AG09309 (cell line): ENCODE results near the gene GCM1.

Experiments used
- DNase-seq: peaks from one replicate; pipeline ENCODE4 v3.0.0-alpha.2; 2010; ENCODE audit warnings: low read depth
- H3K4me3 ChIP-seq: 2 replicates; pipeline ENCODE4 v1.5.1; 2011; ENCODE audit warnings: mild to moderate bottlenecking, low read depth, low read length, moderate library complexity; ENCODE audit not compliant: control insufficient read depth
- TF ChIP-seq, protein P1 (sequence below): IDR thresholded peaks from 2 replicates; pipeline ENCODE4 v1.5.1; 2011; ENCODE audit warnings: mild to moderate bottlenecking, low read depth, low read length, inconsistent platforms; ENCODE audit not compliant: insufficient read depth, control insufficient read depth; ENCODE audit errors: missing control alignments

The GCM1 gene

GRCh38 chr6:53152576-53152975 is 3.9 kb upstream of the GCM1 start:
- TF ChIP-seq, protein P1, sequence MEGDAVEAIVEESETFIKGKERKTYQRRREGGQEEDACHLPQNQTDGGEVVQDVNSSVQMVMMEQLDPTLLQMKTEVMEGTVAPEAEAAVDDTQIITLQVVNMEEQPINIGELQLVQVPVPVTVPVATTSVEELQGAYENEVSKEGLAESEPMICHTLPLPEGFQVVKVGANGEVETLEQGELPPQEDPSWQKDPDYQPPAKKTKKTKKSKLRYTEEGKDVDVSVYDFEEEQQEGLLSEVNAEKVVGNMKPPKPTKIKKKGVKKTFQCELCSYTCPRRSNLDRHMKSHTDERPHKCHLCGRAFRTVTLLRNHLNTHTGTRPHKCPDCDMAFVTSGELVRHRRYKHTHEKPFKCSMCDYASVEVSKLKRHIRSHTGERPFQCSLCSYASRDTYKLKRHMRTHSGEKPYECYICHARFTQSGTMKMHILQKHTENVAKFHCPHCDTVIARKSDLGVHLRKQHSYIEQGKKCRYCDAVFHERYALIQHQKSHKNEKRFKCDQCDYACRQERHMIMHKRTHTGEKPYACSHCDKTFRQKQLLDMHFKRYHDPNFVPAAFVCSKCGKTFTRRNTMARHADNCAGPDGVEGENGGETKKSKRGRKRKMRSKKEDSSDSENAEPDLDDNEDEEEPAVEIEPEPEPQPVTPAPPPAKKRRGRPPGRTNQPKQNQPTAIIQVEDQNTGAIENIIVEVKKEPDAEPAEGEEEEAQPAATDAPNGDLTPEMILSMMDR = no peak
- no peak for DNase-seq
- H3K4me3 ChIP-seq = no peak overlapping the region

DNA sequence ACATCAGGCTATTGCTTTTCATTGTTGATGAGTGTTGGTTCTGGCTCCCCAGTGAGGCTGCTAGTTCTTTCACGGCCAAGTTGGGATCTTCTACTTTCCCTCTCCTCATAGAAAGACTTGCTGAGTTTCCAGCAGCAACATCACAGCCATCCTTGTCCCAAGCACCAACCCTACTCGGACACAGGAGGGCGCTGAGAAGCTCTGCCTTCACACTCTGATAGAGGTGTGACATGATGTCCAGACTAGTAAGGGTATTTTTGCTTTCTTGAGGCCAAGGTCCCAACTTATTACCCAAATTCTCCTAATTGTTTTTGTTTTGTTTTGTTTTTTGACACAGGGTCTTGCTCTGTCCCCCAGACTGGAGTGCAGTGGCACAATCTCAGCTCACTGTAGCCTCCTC is 3.0 kb upstream of the GCM1 start:
- no peak overlapping the region for H3K4me3 ChIP-seq
- DNase-seq = no peak
- TF ChIP-seq, protein P1 = peak; percentile 34

DNA sequence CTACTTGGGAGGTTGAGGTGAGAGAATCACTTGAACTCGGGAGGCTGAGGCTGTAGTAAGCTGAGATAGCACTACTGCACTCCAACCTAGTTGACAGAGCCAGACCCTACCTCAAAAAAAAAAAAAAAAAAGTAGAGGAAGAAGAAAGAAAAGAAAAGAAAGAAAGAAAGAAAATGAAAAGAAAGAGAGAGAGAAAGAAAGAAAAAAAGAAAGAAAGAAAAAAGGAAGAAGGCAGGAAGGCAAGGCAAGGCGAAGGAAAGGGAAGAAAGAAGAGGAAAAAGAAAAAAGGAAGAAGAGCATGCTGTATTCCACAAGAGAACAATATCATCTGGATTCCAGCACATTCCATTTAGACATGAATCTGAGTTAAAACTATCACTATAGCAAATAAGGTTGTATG is 3.8 kb downstream of the GCM1 start:
- TF ChIP-seq, protein P1 = no peak
- H3K4me3 ChIP-seq = no peak overlapping the region

GRCh38 chr6:53143710-53144109 is 4.9 kb downstream of the GCM1 start:
- TF ChIP-seq, protein P1 = no peak
- DNase-seq = no peak
- no peak overlapping the region for H3K4me3 ChIP-seq

More for the DNA sequence above, 3.8 kb downstream of the GCM1 start:
- DNase-seq = no peak

DNA sequence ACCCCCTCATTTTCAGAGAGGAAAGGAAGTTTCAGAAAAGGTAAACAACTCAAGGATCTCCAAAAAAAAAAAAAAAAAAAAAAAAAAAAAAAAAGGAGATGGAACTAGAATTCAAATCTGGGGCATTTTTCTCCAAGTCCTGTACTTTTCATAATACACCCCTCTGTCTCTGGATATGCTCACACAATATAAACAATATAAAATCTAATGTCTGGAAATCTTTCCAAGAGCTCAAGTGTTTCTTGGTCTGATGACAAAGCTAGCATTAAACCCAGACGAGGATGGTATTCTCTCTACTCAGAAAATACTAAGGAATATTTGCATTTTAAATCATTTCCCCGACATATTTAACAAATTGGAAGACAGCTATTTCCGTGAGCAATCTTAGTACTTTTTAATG is 5.8 kb downstream of the GCM1 start:
- DNase-seq = no peak
- no peak overlapping the region for H3K4me3 ChIP-seq
- TF ChIP-seq, protein P1 = no peak

DNA sequence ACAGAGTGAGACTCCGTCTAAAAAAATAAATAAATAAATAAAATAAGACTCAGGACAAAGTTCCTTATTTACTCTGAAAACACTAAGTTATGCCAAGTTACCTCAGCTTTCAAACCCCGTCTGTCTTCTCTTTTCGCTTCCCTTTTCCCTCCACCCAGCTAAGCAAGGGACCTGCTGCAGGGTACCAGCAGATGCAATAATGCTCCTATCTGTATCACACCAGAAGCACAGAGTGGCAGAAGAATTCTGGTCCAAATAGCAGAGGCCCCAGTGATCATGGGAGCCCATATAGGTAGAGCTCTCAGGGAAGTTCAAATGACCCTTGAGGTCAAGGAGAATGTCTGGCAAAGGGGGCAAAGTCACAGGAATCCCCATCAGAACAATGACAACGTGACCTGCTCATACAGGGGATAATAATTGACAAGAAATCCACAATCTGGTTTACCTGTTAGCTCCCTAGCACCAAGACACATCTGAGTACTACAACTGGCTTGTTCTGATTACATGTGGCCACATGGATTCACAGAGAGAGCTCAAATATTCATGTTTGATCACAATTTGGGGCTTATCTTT is 8.7 kb downstream of the GCM1 start:
- no peak overlapping the region for H3K4me3 ChIP-seq
- DNase-seq = no peak
- TF ChIP-seq, protein P1 = no peak
